ENCODE data around the gene KREMEN1. TPM values are rescaled to one million over a fixed set of nuclear protein-coding genes. Genes with fewer than 3 reads are reported as not detected.

Gene KREMEN1
- total RNA-seq, 1 experiment from 2014 or later: 2.2 TPM

DNA sequence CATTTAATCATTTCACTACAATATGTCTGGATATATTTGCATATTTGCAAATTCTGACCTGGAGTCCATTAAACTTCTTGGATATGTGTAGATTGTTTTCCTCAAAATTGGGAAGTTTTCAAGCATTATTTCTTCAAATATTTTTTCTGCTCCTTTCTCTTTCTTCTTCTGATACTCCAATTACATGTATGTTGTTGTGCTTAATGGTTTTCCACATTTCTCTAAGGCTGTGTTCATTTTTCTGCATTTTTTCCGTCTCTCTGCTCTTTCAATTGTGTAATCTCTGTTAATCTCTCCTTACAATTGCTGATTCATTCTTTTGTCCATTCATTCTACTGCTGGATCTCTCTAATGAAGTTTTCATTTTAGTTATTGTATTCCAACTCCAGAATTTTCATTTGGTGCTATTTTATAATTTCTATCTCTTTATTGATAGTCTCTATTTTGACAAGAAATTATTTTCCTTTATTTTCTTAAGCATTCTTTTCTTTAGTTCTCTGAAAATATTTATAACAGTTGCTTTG, 102.5 kb downstream of the KREMEN1 start:
- ATAC-seq (no peak), DNase-seq (ENCODE audit: low read depth, low spot score) (no peak)
- Histone ChIP-seq H3K4me3 (ENCODE audit: low read depth in 2 of 2, low read length in 2 of 2) (no peak overlapping the region), H3K9me3 (ENCODE audit: control insufficient read depth, insufficient read depth, low read depth, low read length) (no peaks in the 10 kb centered on the region), H3K27me3 (ENCODE audit: control insufficient read depth, insufficient read depth, low read length) (no peaks in the 10 kb centered on the region), H3K4me1 (ENCODE audit: control insufficient read depth, insufficient read depth, low read length) (no peaks in the 10 kb centered on the region), H3K36me3 (ENCODE audit: control insufficient read depth, insufficient read depth, low read length) (no peaks in the 10 kb centered on the region), H3K27ac (ENCODE audit: low read length) (no peak overlapping the region)
- no TSS peak for BruUV-seq (replicated peaks)
- intact Hi-C loops (cut with micrococcal nuclease; ENCODE audit: unreplicated experiment): no loop called here
- no peak for TF ChIP-seq TCF7L2 (IDR thresholded peaks at IDR 0.05; ENCODE audit: low read depth, low read length)
- TF ChIP-seq, protein P1, sequence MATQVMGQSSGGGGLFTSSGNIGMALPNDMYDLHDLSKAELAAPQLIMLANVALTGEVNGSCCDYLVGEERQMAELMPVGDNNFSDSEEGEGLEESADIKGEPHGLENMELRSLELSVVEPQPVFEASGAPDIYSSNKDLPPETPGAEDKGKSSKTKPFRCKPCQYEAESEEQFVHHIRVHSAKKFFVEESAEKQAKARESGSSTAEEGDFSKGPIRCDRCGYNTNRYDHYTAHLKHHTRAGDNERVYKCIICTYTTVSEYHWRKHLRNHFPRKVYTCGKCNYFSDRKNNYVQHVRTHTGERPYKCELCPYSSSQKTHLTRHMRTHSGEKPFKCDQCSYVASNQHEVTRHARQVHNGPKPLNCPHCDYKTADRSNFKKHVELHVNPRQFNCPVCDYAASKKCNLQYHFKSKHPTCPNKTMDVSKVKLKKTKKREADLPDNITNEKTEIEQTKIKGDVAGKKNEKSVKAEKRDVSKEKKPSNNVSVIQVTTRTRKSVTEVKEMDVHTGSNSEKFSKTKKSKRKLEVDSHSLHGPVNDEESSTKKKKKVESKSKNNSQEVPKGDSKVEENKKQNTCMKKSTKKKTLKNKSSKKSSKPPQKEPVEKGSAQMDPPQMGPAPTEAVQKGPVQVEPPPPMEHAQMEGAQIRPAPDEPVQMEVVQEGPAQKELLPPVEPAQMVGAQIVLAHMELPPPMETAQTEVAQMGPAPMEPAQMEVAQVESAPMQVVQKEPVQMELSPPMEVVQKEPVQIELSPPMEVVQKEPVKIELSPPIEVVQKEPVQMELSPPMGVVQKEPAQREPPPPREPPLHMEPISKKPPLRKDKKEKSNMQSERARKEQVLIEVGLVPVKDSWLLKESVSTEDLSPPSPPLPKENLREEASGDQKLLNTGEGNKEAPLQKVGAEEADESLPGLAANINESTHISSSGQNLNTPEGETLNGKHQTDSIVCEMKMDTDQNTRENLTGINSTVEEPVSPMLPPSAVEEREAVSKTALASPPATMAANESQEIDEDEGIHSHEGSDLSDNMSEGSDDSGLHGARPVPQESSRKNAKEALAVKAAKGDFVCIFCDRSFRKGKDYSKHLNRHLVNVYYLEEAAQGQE (IDR thresholded peaks at IDR 0.05; ENCODE audit: insufficient read depth in 1 of 2, low read depth in 2 of 2, low read length in 1 of 2): no peak
- no peak for TF ChIP-seq SIN3A (IDR thresholded peaks at IDR 0.05; ENCODE audit: borderline replicate concordance, insufficient read depth, low read depth, low read length)
- TF ChIP-seq POLR2AphosphoS5 (IDR thresholded peaks at IDR 0.05; ENCODE audit: low read depth, low read length): no peak
- TF ChIP-seq, protein P2, sequence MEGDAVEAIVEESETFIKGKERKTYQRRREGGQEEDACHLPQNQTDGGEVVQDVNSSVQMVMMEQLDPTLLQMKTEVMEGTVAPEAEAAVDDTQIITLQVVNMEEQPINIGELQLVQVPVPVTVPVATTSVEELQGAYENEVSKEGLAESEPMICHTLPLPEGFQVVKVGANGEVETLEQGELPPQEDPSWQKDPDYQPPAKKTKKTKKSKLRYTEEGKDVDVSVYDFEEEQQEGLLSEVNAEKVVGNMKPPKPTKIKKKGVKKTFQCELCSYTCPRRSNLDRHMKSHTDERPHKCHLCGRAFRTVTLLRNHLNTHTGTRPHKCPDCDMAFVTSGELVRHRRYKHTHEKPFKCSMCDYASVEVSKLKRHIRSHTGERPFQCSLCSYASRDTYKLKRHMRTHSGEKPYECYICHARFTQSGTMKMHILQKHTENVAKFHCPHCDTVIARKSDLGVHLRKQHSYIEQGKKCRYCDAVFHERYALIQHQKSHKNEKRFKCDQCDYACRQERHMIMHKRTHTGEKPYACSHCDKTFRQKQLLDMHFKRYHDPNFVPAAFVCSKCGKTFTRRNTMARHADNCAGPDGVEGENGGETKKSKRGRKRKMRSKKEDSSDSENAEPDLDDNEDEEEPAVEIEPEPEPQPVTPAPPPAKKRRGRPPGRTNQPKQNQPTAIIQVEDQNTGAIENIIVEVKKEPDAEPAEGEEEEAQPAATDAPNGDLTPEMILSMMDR (IDR thresholded peaks at IDR 0.05): no peak
- CTCF ChIA-PET: no interaction called here
- in situ Hi-C loops (cut with HindIII; ENCODE audit: low pct_unique_long_range_greater_than_20kb, low sequenced_read_pairs): no loop called here
- POLR2A ChIA-PET: no interaction called here

DNA sequence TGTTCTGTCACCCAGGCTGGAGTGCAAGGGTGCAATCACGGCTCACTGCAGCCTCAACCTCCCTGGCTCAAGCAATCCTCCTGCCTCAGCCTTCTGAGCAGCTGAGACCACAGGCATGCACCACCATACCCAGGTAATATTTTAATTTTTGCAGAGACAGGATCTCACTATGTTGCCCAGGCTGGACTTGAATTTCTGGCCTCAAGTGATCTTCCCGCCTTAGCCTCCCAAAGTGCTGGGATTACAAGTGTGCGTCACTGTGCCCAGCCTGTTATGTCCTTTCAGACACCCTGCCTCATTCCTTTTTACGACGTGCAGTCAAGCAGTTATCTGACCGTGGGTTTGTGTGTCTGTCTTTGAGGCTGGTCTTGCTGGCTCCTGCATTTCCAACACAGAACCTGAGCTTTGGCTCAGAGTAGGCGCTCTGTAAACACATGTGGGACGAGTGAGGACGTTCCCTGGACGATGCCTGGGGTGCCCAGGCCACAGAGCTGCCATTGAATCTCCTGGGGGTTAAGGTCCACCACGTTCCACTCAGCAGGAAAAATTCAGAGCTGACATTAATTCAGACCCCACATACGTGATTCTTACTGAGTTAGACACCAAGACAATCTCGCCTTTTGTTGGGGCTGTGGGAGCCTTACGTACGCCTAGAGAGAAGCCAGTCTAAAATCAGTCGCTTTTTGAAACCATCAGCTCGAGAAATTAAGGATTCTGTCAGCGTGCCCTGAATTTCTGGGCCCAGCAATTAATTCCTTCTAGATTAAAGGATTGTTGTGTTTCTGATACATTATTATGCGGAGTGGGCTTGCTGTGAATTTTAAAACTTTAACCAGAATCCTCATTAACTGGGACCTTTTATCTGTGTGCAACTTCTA, 111.4 kb downstream of the KREMEN1 start:
- Histone ChIP-seq H3K27me3 (ENCODE audit: control insufficient read depth, insufficient read depth, low read length) (no peaks in the 10 kb centered on the region), H3K4me3 (ENCODE audit: low read depth in 2 of 2, low read length in 2 of 2) (no peak overlapping the region), H3K27ac (ENCODE audit: low read length) (no peak overlapping the region), H3K4me1 (ENCODE audit: control insufficient read depth, insufficient read depth, low read length) (no peaks in the 10 kb centered on the region), H3K9me3 (ENCODE audit: control insufficient read depth, insufficient read depth, low read depth, low read length) (no peaks in the 10 kb centered on the region), H3K36me3 (ENCODE audit: control insufficient read depth, insufficient read depth, low read length) (no peaks in the 10 kb centered on the region)
- intact Hi-C loops (cut with micrococcal nuclease; ENCODE audit: unreplicated experiment): no loop called here
- no TSS peak for BruUV-seq (replicated peaks)
- CTCF ChIA-PET: no interaction called here
- no peak for DNase-seq (ENCODE audit: low read depth, low spot score)
- in situ Hi-C loops (cut with HindIII; ENCODE audit: low pct_unique_long_range_greater_than_20kb, low sequenced_read_pairs): no loop called here
- no peak for ATAC-seq
- TF ChIP-seq TCF7L2 (IDR thresholded peaks at IDR 0.05; ENCODE audit: low read depth, low read length) (no peak), SIN3A (IDR thresholded peaks at IDR 0.05; ENCODE audit: borderline replicate concordance, insufficient read depth, low read depth, low read length) (no peak), POLR2AphosphoS5 (IDR thresholded peaks at IDR 0.05; ENCODE audit: low read depth, low read length) (no peak)
- TF ChIP-seq, protein P1 (IDR thresholded peaks at IDR 0.05; ENCODE audit: insufficient read depth in 1 of 2, low read depth in 2 of 2, low read length in 1 of 2): no peak
- TF ChIP-seq, protein P2 (IDR thresholded peaks at IDR 0.05): no peak
- POLR2A ChIA-PET: no interaction called here
